Caco-2 (cell line): ENCODE data around the gene MOB2. TPM values are rescaled to one million over a fixed set of nuclear protein-coding genes. Genes with fewer than 3 reads are reported as not detected.

Source experiments
- BruUV-seq: library from RNA; stranded (reverse); fragments of 400-500 nt; replicated peaks from 2 replicates; lab custom pipeline; 2021; lab: Mats Ljungman, UMichigan
- CTCF ChIA-PET: fragments of 300-600 bp; sonication (Branson Sonifier 250); formaldehyde crosslinking; loops from one replicate; lab custom pipeline; 2022; ENCODE audit warnings: antibody characterized with exemption; lab: Charles Lee
- POLR2A ChIA-PET: fragments of 300-600 bp; sonication (Branson Sonifier 250); formaldehyde crosslinking; loops from one replicate; lab custom pipeline; 2022; ENCODE audit warnings: antibody characterized with exemption; lab: Charles Lee
- DNase-seq, 2 experiments: peaks; one replicate each; pipeline versions ENCODE4 v3.0.0 to v3.0.0-alpha.2; 2020 to 2022
- H3K27me3 ChIP-seq: replicated peaks from 2 replicates; pipeline ENCODE4 v1.6.0; 2011; ENCODE audit warnings: low read length; ENCODE audit not compliant: control insufficient read depth, insufficient read depth
- H3K36me3 ChIP-seq: 2 replicates; pipeline ENCODE4 v1.5.1; 2011; ENCODE audit warnings: low read length; ENCODE audit not compliant: control insufficient read depth, insufficient read depth
- H3K4me1 ChIP-seq: fragments of 250-450 bp; sonication (Bioruptor Pico); 2 replicates; pipeline ENCODE4 v1.5.1; 2020; ENCODE audit warnings: mild to moderate bottlenecking
- H3K4me3 ChIP-seq: 2 replicates; pipeline ENCODE4 v1.5.1; 2011; ENCODE audit warnings: low read depth, mild to moderate bottlenecking, control low read depth, low read length
- H3K9me3 ChIP-seq: fragments of 250-450 bp; sonication (Bioruptor Pico); 2 replicates; pipeline ENCODE4 v1.5.1; 2020; ENCODE audit warnings: mild to moderate bottlenecking, moderate library complexity
- H3K27ac Mint-ChIP-seq: one replicate; pipeline ENCODE4 v1.8.0; 2022; ENCODE audit warnings: mixed read lengths; ENCODE audit not compliant: unreplicated experiment
- H3K27me3 Mint-ChIP-seq: one replicate; pipeline ENCODE4 v1.8.0; 2022; ENCODE audit warnings: mixed read lengths; ENCODE audit not compliant: insufficient read depth, unreplicated experiment
- H3K36me3 Mint-ChIP-seq: one replicate; pipeline ENCODE4 v1.8.0; 2022; ENCODE audit warnings: mild to moderate bottlenecking, mixed read lengths; ENCODE audit not compliant: insufficient read depth, unreplicated experiment
- H3K4me1 Mint-ChIP-seq: one replicate; pipeline ENCODE4 v1.8.0; 2022; ENCODE audit warnings: low read depth, mixed read lengths; ENCODE audit not compliant: unreplicated experiment
- H3K4me3 Mint-ChIP-seq: one replicate; pipeline ENCODE4 v1.8.0; 2022; ENCODE audit warnings: mild to moderate bottlenecking, moderate library complexity, mixed read lengths; ENCODE audit not compliant: unreplicated experiment
- H3K9me3 Mint-ChIP-seq: one replicate; pipeline ENCODE4 v1.8.0; 2022; ENCODE audit warnings: mixed read lengths; ENCODE audit not compliant: unreplicated experiment
- CTCF ChIP-seq, 2 experiments: fragments of 200-600 bp in 1 of 2; IDR thresholded peaks; 1 replicate in 1 of 2; 2 replicates in 1 of 2; pipeline versions ENCODE4 v1.5.1 to v1.8.0; 2011 to 2022; ENCODE audit warnings: antibody characterized with exemption in 1 of 2, control low read depth in 1 of 2, inconsistent platforms in 1 of 2, low read depth in 1 of 2, low read length in 1 of 2, mild to moderate bottlenecking in 1 of 2, moderate library complexity in 1 of 2; ENCODE audit not compliant: insufficient read depth in 1 of 2, severe bottlenecking in 1 of 2, unreplicated experiment in 1 of 2
- intact Hi-C: fragments of 100-400 bp; cut with micrococcal nuclease; formaldehyde crosslinking; loops from one replicate; pipeline ENCODE4 v1.10.0; 2022; ENCODE audit not compliant: unreplicated experiment
- total RNA-seq: library from RNA; stranded (reverse); gene quantifications from 2 replicates; pipeline ENCODE4 v1.2.3, GENCODE V29; 2022

MOB2 gene
- total RNA-seq, 1 experiment from 2014 or later = 32.7 TPM

GRCh38 chr11:1529286-1529685 is 42.7 kb upstream of the MOB2 start:
- H3K27ac Mint-ChIP-seq = no peak overlapping the region

GRCh38 chr11:1528710-1529109 is 42.1 kb upstream of the MOB2 start:
- Histone ChIP-seq H3K4me1 (peaks cover 3% of the 10 kb centered on the region), H3K36me3 (no peaks in the 10 kb centered on the region; the same call in none of the 2 replicates), H3K9me3 (no peaks in the 10 kb centered on the region), H3K27me3 (no peaks in the 10 kb centered on the region), H3K4me3 (no peak overlapping the region)
- H3K4me3 Mint-ChIP-seq = no peak overlapping the region
- H3K36me3 Mint-ChIP-seq = no peaks in the 10 kb centered on the region
- H3K9me3 Mint-ChIP-seq = no peaks in the 10 kb centered on the region
- H3K27me3 Mint-ChIP-seq = no peaks in the 10 kb centered on the region
- DNase-seq = no peak
- no peak overlapping the region for H3K27ac Mint-ChIP-seq
- H3K4me1 Mint-ChIP-seq = no peaks in the 10 kb centered on the region
- BruUV-seq = no TSS peak
- POLR2A ChIA-PET = no interaction called here
- CTCF ChIA-PET = no interaction called here
- intact Hi-C loops = no loop called here
- no peak for TF ChIP-seq CTCF (IDR thresholded peaks at IDR 0.05; ENCODE audit: insufficient read depth in 1 of 2, low read depth in 1 of 2, low read length in 1 of 2, severe bottlenecking in 1 of 2, unreplicated experiment in 1 of 2)

More at GRCh38 chr11:1529286-1529685, 42.7 kb upstream of the MOB2 start:
- intact Hi-C loops = no loop called here
- TF ChIP-seq CTCF (IDR thresholded peaks at IDR 0.05; ENCODE audit: insufficient read depth in 1 of 2, low read depth in 1 of 2, low read length in 1 of 2, severe bottlenecking in 1 of 2, unreplicated experiment in 1 of 2) = no peak
- ChIA-PET CTCF (no interaction called here), POLR2A (no interaction called here)
- BruUV-seq = no TSS peak
- no peak for DNase-seq
- Histone ChIP-seq H3K9me3 (no peaks in the 10 kb centered on the region), H3K27me3 (no peaks in the 10 kb centered on the region), H3K36me3 (no peaks in the 10 kb centered on the region; the same call in none of the 2 replicates), H3K4me3 (no peak overlapping the region), H3K4me1 (no peaks in the 10 kb centered on the region; the same call in 1 of the 2 replicates)
- Mint-ChIP-seq H3K36me3 (no peaks in the 10 kb centered on the region), H3K4me1 (no peaks in the 10 kb centered on the region), H3K4me3 (no peak overlapping the region), H3K27me3 (no peaks in the 10 kb centered on the region), H3K9me3 (no peaks in the 10 kb centered on the region)

- Histone ChIP-seq H3K4me3 (no peak overlapping the region), H3K36me3 (no peaks in the 10 kb centered on the region; the same call in 1 of the 2 replicates), H3K4me1 (peaks cover 9% of the 10 kb centered on the region), H3K9me3 (no peaks in the 10 kb centered on the region), H3K27me3 (no peaks in the 10 kb centered on the region)
- Mint-ChIP-seq H3K27ac (no peak overlapping the region), H3K4me3 (no peak overlapping the region), H3K27me3 (no peaks in the 10 kb centered on the region), H3K9me3 (no peaks in the 10 kb centered on the region), H3K4me1 (no peaks in the 10 kb centered on the region), H3K36me3 (no peaks in the 10 kb centered on the region)
- intact Hi-C loops = no loop called here
- BruUV-seq = no TSS peak
- ChIA-PET POLR2A (no interaction called here), CTCF (no interaction called here)
- no peak for DNase-seq
- no peak for TF ChIP-seq CTCF (IDR thresholded peaks at IDR 0.05; ENCODE audit: insufficient read depth in 1 of 2, low read depth in 1 of 2, low read length in 1 of 2, severe bottlenecking in 1 of 2, unreplicated experiment in 1 of 2)
Observed at GRCh38 chr11:1526785-1527184, 40.2 kb upstream of the MOB2 start.
